Tibial nerve (tissue), 4 donors: ENCODE measurements around the gene LPCAT3.

ENCODE experiments used
- CTCF ChIP-seq, 5 experiments: fragments of 200-600 bp in 3 of 5; fragments of 450-650 bp in 2 of 5; sonication (generic) in 3 of 5; IDR thresholded peaks; one replicate each; pipeline ENCODE4 v1.5.1; 2016 to 2019; ENCODE audit warnings: antibody characterized with exemption in 5 of 5, mild to moderate bottlenecking in 3 of 5, moderate library complexity in 2 of 5
- EP300 ChIP-seq, 2 donors: sonication (generic); formaldehyde crosslinking; IDR thresholded peaks; one replicate each; pipeline ENCODE4 v1.6.1; 2017; ENCODE audit warnings: antibody characterized with exemption in 2 of 2, mild to moderate bottlenecking in 1 of 2
- POLR2A ChIP-seq, 2 donors: fragments of 450-650 bp; IDR thresholded peaks; one replicate each; pipeline ENCODE4 v1.6.1; 2017; ENCODE audit warnings: antibody characterized with exemption in 2 of 2, mild to moderate bottlenecking in 2 of 2, moderate library complexity in 2 of 2

- TF ChIP-seq CTCF (IDR thresholded peaks at IDR 0.05) (peak; percentile 88 to 95 (median 90)), POLR2A (IDR thresholded peaks at IDR 0.05) (peak in 1 of 2 donors; percentile 63), EP300 (IDR thresholded peaks at IDR 0.05) (peak; percentile 77 to 78)
Measured at GRCh38 chr12:7018350-7019042, at the start of gene LPCAT3.
